Smooth muscle cell (in vitro differentiated cells): Measurements from ENCODE around the gene TCAP. TPM values are rescaled to one million over a fixed set of nuclear protein-coding genes. Genes with fewer than 3 reads are reported as not detected.

Source experiments
- DNase-seq: peaks from one replicate; lab custom pipeline; 2025; ENCODE audit not compliant: unreplicated experiment; lab: John Stamatoyannopoulos, UW
- H2AFZ ChIP-seq: fragments of 200-600 bp; sonication (generic); 2 replicates; pipeline ENCODE4 v1.6.0; 2016; ENCODE audit warnings: antibody characterized with exemption, low read depth, mild to moderate bottlenecking
- H3F3A ChIP-seq: fragments of 200-600 bp; sonication (generic); 2 replicates; pipeline ENCODE4 v1.6.0; 2017; ENCODE audit warnings: antibody characterized with exemption, low read depth
- H3K27ac ChIP-seq: fragments of 200-600 bp; sonication (generic); 2 replicates; pipeline ENCODE4 v1.5.1; 2016; ENCODE audit warnings: low read depth, mild to moderate bottlenecking
- H3K27me3 ChIP-seq: fragments of 200-600 bp; sonication (generic); 2 replicates; pipeline ENCODE4 v1.6.1; 2016; ENCODE audit warnings: low read depth, mild to moderate bottlenecking
- H3K36me3 ChIP-seq: fragments of 200-600 bp; sonication (generic); 2 replicates; pipeline ENCODE4 v1.5.1; 2016; ENCODE audit warnings: low read depth
- H3K4me1 ChIP-seq: fragments of 200-600 bp; sonication (generic); 2 replicates; pipeline ENCODE4 v1.5.1; 2016; ENCODE audit warnings: low read depth
- H3K4me2 ChIP-seq: fragments of 200-600 bp; sonication (generic); 2 replicates; pipeline ENCODE4 v1.6.0; 2016; ENCODE audit warnings: mild to moderate bottlenecking
- H3K4me3 ChIP-seq: fragments of 200-600 bp; sonication (generic); 2 replicates; pipeline ENCODE4 v1.5.1; 2016; ENCODE audit warnings: mild to moderate bottlenecking
- H3K79me2 ChIP-seq: fragments of 200-600 bp; sonication (generic); 2 replicates; pipeline ENCODE4 v1.6.0; 2016; ENCODE audit warnings: low read depth, mild to moderate bottlenecking
- H3K9ac ChIP-seq: fragments of 200-600 bp; sonication (generic); 2 replicates; pipeline ENCODE4 v1.6.0; 2016; ENCODE audit warnings: low read depth
- H3K9me3 ChIP-seq: fragments of 200-600 bp; sonication (generic); replicated peaks from 2 replicates; pipeline ENCODE4 v1.5.1; 2016; ENCODE audit warnings: low read depth
- H4K20me1 ChIP-seq: fragments of 200-600 bp; sonication (generic); 2 replicates; pipeline ENCODE4 v1.6.0; 2016; ENCODE audit warnings: low read depth
- CTCF ChIP-seq: fragments of 200-600 bp; sonication (generic); IDR thresholded peaks from 2 replicates; pipeline ENCODE4 v1.5.1; 2017; ENCODE audit warnings: borderline replicate concordance, mild to moderate bottlenecking, antibody characterized with exemption; ENCODE audit not compliant: insufficient read depth, poor library complexity, severe bottlenecking
- WGBS: methylation state at CpG from one replicate; pipeline ENCODE4 v1.1.7; 2016; ENCODE audit warnings: low lambda C conversion rate; 5-methylcytosine and 5-hydroxymethylcytosine counted together
- polyA plus RNA-seq: library from polyadenylated mRNA; unstranded; fragments of >200 nt; fragmentation: Nextera tagmentation; extraction: Ambion mirVana; gene quantifications from 2 replicates; pipeline ENCODE4 v1.2.1, GENCODE V29; 2016
- total RNA-seq: library from RNA; depleted of rRNA; stranded (reverse); fragments of >200 nt; gene quantifications from 2 replicates; pipeline ENCODE4 v1.2.3, GENCODE V29; 2014

Gene TCAP
- total and polyA plus RNA-seq, 2 experiments from 2014 or later: 0.41 TPM; not detected in 1

- no peaks in the 10 kb centered on the region for H4K20me1 ChIP-seq
- WGBS: 58% methylated on average over 9 of the region's 13 CpGs
- peaks cover 49% of the 10 kb centered on the region for H3K27me3 ChIP-seq
- peaks cover 16% of the 10 kb centered on the region for H3K4me1 ChIP-seq
- H2AFZ ChIP-seq: no peak overlapping the region
- no peaks in the 10 kb centered on the region for H3K36me3 ChIP-seq
- H3K9me3 ChIP-seq: no peaks in the 10 kb centered on the region
- no peak for DNase-seq
- no peak overlapping the region for H3K27ac ChIP-seq
- no peaks in the 10 kb centered on the region for H3F3A ChIP-seq
- H3K4me3 ChIP-seq: no peak overlapping the region
- H3K9ac ChIP-seq: no peak overlapping the region
- TF ChIP-seq CTCF: no peak
- peaks cover 2% of the 10 kb centered on the region for H3K79me2 ChIP-seq
- no peak overlapping the region for H3K4me2 ChIP-seq
These were observed 32.8 kb upstream of the TCAP start for GRCh38 chr17:39632153-39632941.

DNA sequence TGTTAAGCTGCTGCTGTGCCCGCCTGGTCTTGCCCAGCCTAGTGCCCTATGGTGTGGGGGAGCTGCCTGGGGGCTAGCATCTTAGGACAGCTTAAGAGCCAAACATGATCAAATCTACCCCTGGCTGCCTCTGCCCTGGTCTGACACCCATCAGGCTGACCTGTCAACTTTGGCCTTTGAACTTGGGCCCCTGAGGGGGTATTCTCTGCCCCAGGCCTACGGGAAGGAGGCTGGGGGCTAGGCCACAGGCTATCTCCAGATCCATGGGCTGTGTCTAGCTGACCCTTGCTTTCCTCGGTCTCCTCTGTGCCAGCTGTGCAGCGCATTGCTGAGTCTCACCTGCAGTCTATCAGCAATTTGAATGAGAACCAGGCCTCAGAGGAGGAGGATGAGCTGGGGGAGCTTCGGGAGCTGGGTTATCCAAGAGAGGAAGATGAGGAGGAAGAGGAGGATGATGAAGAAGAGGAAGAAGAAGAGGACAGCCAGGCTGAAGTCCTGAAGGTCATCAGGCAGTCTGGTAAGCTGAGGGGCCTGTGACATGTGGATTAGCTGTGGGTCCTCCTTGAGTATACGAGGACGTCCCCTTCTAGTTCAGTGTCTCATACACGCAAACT lies 31.5 kb upstream of the TCAP start:
- no peak for TF ChIP-seq CTCF
- H3K27ac ChIP-seq: no peak overlapping the region
- no peak for DNase-seq
- H3K79me2 ChIP-seq: peaks cover 14% of the 10 kb centered on the region
- H4K20me1 ChIP-seq: peaks cover 5% of the 10 kb centered on the region
- peaks cover 15% of the 10 kb centered on the region for H3K4me1 ChIP-seq
- 86% methylated on average over 8 of the region's 8 CpGs for WGBS
- no peaks in the 10 kb centered on the region for H3K9me3 ChIP-seq
- no peaks in the 10 kb centered on the region for H3F3A ChIP-seq
- H3K36me3 ChIP-seq: no peaks in the 10 kb centered on the region
- H3K9ac ChIP-seq: no peak overlapping the region
- no peak overlapping the region for H2AFZ ChIP-seq
- no peak overlapping the region for H3K4me3 ChIP-seq
- no peak overlapping the region for H3K4me2 ChIP-seq
- peaks cover 36% of the 10 kb centered on the region for H3K27me3 ChIP-seq

DNA sequence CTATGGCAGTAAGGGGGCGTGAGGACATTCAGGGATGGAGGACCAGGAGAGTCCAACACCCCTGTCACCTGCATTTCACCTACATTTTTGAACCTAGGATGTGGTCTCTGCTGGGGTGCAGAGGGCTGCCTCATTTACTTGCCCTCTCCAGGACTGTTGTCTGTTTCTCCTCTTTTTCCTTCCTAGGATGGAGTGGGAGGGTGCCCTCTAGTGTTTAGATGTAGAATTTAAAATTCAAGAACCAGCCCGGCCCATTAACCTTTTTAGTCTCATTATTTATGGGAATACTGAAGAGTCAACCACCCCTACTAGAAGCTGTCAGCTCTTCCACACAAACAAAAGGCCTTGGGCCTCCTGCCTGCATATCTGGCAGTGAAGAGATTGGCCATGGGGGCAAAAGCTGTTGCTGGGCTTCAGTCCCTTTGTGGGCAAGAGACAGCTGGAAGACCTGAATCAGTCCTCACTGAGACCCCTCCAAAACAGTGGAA lies 30.7 kb upstream of the TCAP start:
- Histone ChIP-seq H3F3A (no peaks in the 10 kb centered on the region), H3K79me2 (peaks cover 22% of the 10 kb centered on the region), H3K36me3 (no peaks in the 10 kb centered on the region), H3K27ac (no peak overlapping the region), H3K27me3 (peaks cover 28% of the 10 kb centered on the region), H3K4me3 (no peak overlapping the region), H3K4me1 (peaks cover 13% of the 10 kb centered on the region), H3K4me2 (no peak overlapping the region), H3K9me3 (no peaks in the 10 kb centered on the region), H2AFZ (no peak overlapping the region), H4K20me1 (peaks cover 10% of the 10 kb centered on the region), H3K9ac (no peak overlapping the region)
- DNase-seq: no peak
- WGBS: 41% methylated on average over 2 of the region's 2 CpGs
- TF ChIP-seq CTCF: peak; percentile 70
